ENCODE data around the gene GMCL2. TPM values are rescaled to one million over a fixed set of nuclear protein-coding genes. Genes with fewer than 3 reads are reported as not detected.

The GMCL2 gene
- total RNA-seq, 1 experiment from 2014 or later: not detected

- no peaks in the 10 kb centered on the region for H3K9me3 Mint-ChIP-seq (ENCODE audit: unreplicated experiment)
- Histone ChIP-seq H3K4me3 (ENCODE audit: low read depth, low read length) (no peak overlapping the region), H3K4me1 (peaks cover 3% of the 10 kb centered on the region; the same call in 1 of the 2 replicates), H3K27me3 (replicated peaks; ENCODE audit: control insufficient read depth, insufficient read depth, low read length) (no peaks in the 10 kb centered on the region), H3K9me3 (no peaks in the 10 kb centered on the region), H3K36me3 (ENCODE audit: control insufficient read depth, insufficient read depth, low read length) (peaks cover 5% of the 10 kb centered on the region; the same call in 1 of the 2 replicates)
- intact Hi-C loops (cut with micrococcal nuclease; ENCODE audit: unreplicated experiment): no loop called here
- peaks cover 74% of the 10 kb centered on the region for H3K36me3 Mint-ChIP-seq (ENCODE audit: insufficient read depth, unreplicated experiment)
- TF ChIP-seq, protein P1, sequence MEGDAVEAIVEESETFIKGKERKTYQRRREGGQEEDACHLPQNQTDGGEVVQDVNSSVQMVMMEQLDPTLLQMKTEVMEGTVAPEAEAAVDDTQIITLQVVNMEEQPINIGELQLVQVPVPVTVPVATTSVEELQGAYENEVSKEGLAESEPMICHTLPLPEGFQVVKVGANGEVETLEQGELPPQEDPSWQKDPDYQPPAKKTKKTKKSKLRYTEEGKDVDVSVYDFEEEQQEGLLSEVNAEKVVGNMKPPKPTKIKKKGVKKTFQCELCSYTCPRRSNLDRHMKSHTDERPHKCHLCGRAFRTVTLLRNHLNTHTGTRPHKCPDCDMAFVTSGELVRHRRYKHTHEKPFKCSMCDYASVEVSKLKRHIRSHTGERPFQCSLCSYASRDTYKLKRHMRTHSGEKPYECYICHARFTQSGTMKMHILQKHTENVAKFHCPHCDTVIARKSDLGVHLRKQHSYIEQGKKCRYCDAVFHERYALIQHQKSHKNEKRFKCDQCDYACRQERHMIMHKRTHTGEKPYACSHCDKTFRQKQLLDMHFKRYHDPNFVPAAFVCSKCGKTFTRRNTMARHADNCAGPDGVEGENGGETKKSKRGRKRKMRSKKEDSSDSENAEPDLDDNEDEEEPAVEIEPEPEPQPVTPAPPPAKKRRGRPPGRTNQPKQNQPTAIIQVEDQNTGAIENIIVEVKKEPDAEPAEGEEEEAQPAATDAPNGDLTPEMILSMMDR (IDR thresholded peaks at IDR 0.05; ENCODE audit: insufficient read depth in 1 of 2, low read depth in 1 of 2, low read length in 1 of 2, severe bottlenecking in 1 of 2, unreplicated experiment in 1 of 2): no peak
- no peaks in the 10 kb centered on the region for H3K4me1 Mint-ChIP-seq (ENCODE audit: low read depth, unreplicated experiment)
- no peak overlapping the region for H3K4me3 Mint-ChIP-seq (ENCODE audit: unreplicated experiment)
- ChIA-PET CTCF (interaction anchor here (1.6 to 2.1 kb wide), 2 partner anchors 10 to 68 kb away, joined by 5 to 15 read pairs; partner anchors contain the start of gene NHP2), POLR2A (no interaction called here)
- H3K27ac Mint-ChIP-seq (ENCODE audit: unreplicated experiment): no peak overlapping the region
- no peaks in the 10 kb centered on the region for H3K27me3 Mint-ChIP-seq (ENCODE audit: insufficient read depth, unreplicated experiment)
- no peak for DNase-seq
- no TSS peak for BruUV-seq (replicated peaks)
Measured at GRCh38 chr5:178143901-178144300, 43.3 kb downstream of the GMCL2 start.

DNA sequence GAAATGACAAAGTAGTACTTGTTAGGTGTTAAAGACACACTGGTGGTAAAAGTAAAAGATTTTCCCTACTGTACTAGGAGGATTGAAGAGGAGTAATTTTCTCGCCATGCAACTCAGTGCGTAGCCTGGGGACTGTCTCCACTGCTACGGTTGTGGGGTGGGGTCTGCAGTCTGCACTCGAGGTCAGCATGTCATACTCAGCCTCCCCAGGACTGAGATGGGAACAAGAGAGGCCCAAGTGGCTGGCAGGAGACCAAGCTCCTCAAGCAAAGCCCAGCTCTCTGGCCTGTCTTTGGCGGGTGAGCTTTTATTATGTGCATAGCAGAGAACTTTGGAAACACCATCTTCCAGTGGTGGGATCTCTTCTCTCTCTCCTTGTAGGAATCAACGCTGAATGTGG, 43.9 kb downstream of the GMCL2 start:
- H3K4me1 ChIP-seq: peaks cover 3% of the 10 kb centered on the region; the same call in 1 of the 2 replicates
- Mint-ChIP-seq H3K4me3 (ENCODE audit: unreplicated experiment) (no peak overlapping the region), H3K4me1 (ENCODE audit: low read depth, unreplicated experiment) (no peaks in the 10 kb centered on the region), H3K36me3 (ENCODE audit: insufficient read depth, unreplicated experiment) (peaks cover 75% of the 10 kb centered on the region), H3K9me3 (ENCODE audit: unreplicated experiment) (no peaks in the 10 kb centered on the region), H3K27ac (ENCODE audit: unreplicated experiment) (no peak overlapping the region), H3K27me3 (ENCODE audit: insufficient read depth, unreplicated experiment) (no peaks in the 10 kb centered on the region)
- intact Hi-C loops (cut with micrococcal nuclease; ENCODE audit: unreplicated experiment): no loop called here
- CTCF ChIA-PET: interaction anchor here (1.6 to 2.1 kb wide), 2 partner anchors 10 to 68 kb away, joined by 5 to 15 read pairs; partner anchors contain the start of gene NHP2
- TF ChIP-seq, protein P1 (IDR thresholded peaks at IDR 0.05; ENCODE audit: insufficient read depth in 1 of 2, low read depth in 1 of 2, low read length in 1 of 2, severe bottlenecking in 1 of 2, unreplicated experiment in 1 of 2): no peak
- no TSS peak for BruUV-seq (replicated peaks)
- H3K4me3 ChIP-seq (ENCODE audit: low read depth, low read length): no peak overlapping the region
- no peaks in the 10 kb centered on the region for H3K9me3 ChIP-seq
- no peak for DNase-seq
- 0 out of 2 replicates have a peak, but pooled peaks cover 5% of the 10 kb centered on the region for H3K36me3 ChIP-seq (ENCODE audit: control insufficient read depth, insufficient read depth, low read length)
- POLR2A ChIA-PET: no interaction called here
- H3K27me3 ChIP-seq (replicated peaks; ENCODE audit: control insufficient read depth, insufficient read depth, low read length): no peaks in the 10 kb centered on the region

DNA sequence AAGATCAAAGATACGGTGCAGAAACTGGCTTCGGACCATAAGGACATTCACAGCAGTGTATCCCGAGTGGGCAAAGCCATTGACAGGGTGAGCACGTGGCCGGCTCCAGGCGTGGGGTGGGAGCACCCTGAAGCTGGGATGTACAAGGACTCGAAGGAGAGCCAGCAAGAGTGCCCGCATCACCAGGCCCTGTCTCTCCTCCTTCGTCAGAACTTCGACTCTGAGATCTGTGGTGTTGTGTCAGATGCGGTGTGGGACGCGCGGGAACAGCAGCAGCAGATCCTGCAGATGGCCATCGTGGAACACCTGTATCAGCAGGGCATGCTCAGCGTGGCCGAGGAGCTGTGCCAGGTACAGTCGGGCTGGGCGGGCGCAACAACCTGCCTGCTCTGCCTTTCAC, 44.5 kb downstream of the GMCL2 start:
- BruUV-seq (replicated peaks): no TSS peak
- Histone ChIP-seq H3K36me3 (ENCODE audit: control insufficient read depth, insufficient read depth, low read length) (0 out of 2 replicates have a peak, but pooled peaks cover 5% of the 10 kb centered on the region), H3K9me3 (no peaks in the 10 kb centered on the region), H3K4me1 (peaks cover 3% of the 10 kb centered on the region; the same call in 1 of the 2 replicates), H3K4me3 (ENCODE audit: low read depth, low read length) (no peak overlapping the region), H3K27me3 (replicated peaks; ENCODE audit: control insufficient read depth, insufficient read depth, low read length) (no peaks in the 10 kb centered on the region)
- ChIA-PET POLR2A (no interaction called here), CTCF (interaction anchor here (2.1 kb wide), 1 partner anchor 67 kb away, joined by 15 read pairs; no protein-coding TSS in a partner anchor)
- TF ChIP-seq, protein P1 (IDR thresholded peaks at IDR 0.05; ENCODE audit: insufficient read depth in 1 of 2, low read depth in 1 of 2, low read length in 1 of 2, severe bottlenecking in 1 of 2, unreplicated experiment in 1 of 2): no peak
- Mint-ChIP-seq H3K36me3 (ENCODE audit: insufficient read depth, unreplicated experiment) (peaks cover 74% of the 10 kb centered on the region), H3K9me3 (ENCODE audit: unreplicated experiment) (no peaks in the 10 kb centered on the region), H3K4me1 (ENCODE audit: low read depth, unreplicated experiment) (no peaks in the 10 kb centered on the region), H3K4me3 (ENCODE audit: unreplicated experiment) (no peak overlapping the region), H3K27ac (ENCODE audit: unreplicated experiment) (no peak overlapping the region), H3K27me3 (ENCODE audit: insufficient read depth, unreplicated experiment) (no peaks in the 10 kb centered on the region)
- DNase-seq: no peak
- intact Hi-C loops (cut with micrococcal nuclease; ENCODE audit: unreplicated experiment): no loop called here
